A673 (cell line): ENCODE measurements around the gene ANKRD40. TPM values are rescaled to one million over a fixed set of nuclear protein-coding genes. Genes with fewer than 3 reads are reported as not detected.

Experiments
- BruUV-seq: library from RNA; stranded (reverse); fragments of 400-500 nt; replicated peaks from 2 replicates; lab custom pipeline; 2021; lab: Mats Ljungman, UMichigan
- CTCF ChIA-PET: fragments of 300-600 bp; sonication (Branson Sonifier 250); formaldehyde crosslinking; loops from one replicate; lab custom pipeline; 2022; ENCODE audit warnings: antibody characterized with exemption; lab: Charles Lee
- POLR2A ChIA-PET: fragments of 300-600 bp; sonication (Branson Sonifier 250); formaldehyde crosslinking; loops from one replicate; lab custom pipeline; 2022; ENCODE audit warnings: antibody characterized with exemption; ENCODE audit not compliant: low non-redundant PET; lab: Charles Lee
- DNase-seq: peaks from one replicate; pipeline ENCODE4 v3.0.0-alpha.2; 2015; ENCODE audit warnings: low spot score
- H3K27ac ChIP-seq: fragments of 200-600 bp; sonication (generic); 2 replicates; pipeline ENCODE4 v1.5.1; 2016; ENCODE audit warnings: mixed run types, low read depth, mild to moderate bottlenecking, mixed read lengths, antibody characterized with exemption, low read length; ENCODE audit not compliant: poor library complexity, severe bottlenecking
- H3K27me3 ChIP-seq: fragments of 200-600 bp; sonication (generic); replicated peaks from 2 replicates; pipeline ENCODE4 v1.6.1; 2017; ENCODE audit warnings: mixed run types, low read depth, mild to moderate bottlenecking, mixed read lengths, antibody characterized with exemption, low read length; ENCODE audit not compliant: insufficient read depth, poor library complexity
- H3K36me3 ChIP-seq: fragments of 200-600 bp; sonication (generic); 2 replicates; pipeline ENCODE4 v1.6.1; 2016; ENCODE audit warnings: mixed run types, mild to moderate bottlenecking, mixed read lengths, antibody characterized with exemption, low read length; ENCODE audit not compliant: insufficient read depth, poor library complexity, severe bottlenecking
- H3K4me1 ChIP-seq: fragments of 200-600 bp; sonication (generic); 2 replicates; pipeline ENCODE4 v1.6.1; 2017; ENCODE audit warnings: mixed run types, mild to moderate bottlenecking, mixed read lengths, antibody characterized with exemption, low read length; ENCODE audit not compliant: insufficient read depth, poor library complexity, severe bottlenecking
- H3K4me3 ChIP-seq: fragments of 200-600 bp; sonication (generic); 2 replicates; pipeline ENCODE4 v1.5.1; 2016; ENCODE audit warnings: low read depth, mixed run types, mild to moderate bottlenecking, mixed read lengths, low read length; ENCODE audit not compliant: poor library complexity, severe bottlenecking
- H3K9me3 ChIP-seq: fragments of 200-600 bp; sonication (generic); 2 replicates; pipeline ENCODE4 v1.6.1; 2016; ENCODE audit warnings: mixed run types, low read depth, mild to moderate bottlenecking, mixed read lengths, antibody characterized with exemption, low read length; ENCODE audit not compliant: poor library complexity, severe bottlenecking
- EZH2 ChIP-seq: fragments of 200-600 bp; sonication (generic); IDR thresholded peaks from 2 replicates; pipeline ENCODE4 v1.6.1; 2017; ENCODE audit warnings: borderline replicate concordance, low read depth, mild to moderate bottlenecking, mixed read lengths, antibody characterized with exemption, low read length; ENCODE audit not compliant: poor library complexity, severe bottlenecking
- intact Hi-C: fragments of 100-400 bp; cut with micrococcal nuclease; formaldehyde crosslinking; loops from one replicate; pipeline ENCODE4 v1.10.0; 2022; ENCODE audit not compliant: unreplicated experiment
- total RNA-seq: library from RNA; stranded (reverse); gene quantifications from 2 replicates; pipeline ENCODE4 v1.2.3, GENCODE V29; 2021
- TF ChIP-seq, protein P1 (sequence below): fragments of 300-800, 200-600 bp; sonication (generic); conservative IDR thresholded peaks from 2 replicates; pipeline ENCODE4 v1.5.1; 2017; ENCODE audit warnings: low read depth, mild to moderate bottlenecking, antibody characterized with exemption, low read length, moderate library complexity, mixed read lengths

The ANKRD40 gene
- total RNA-seq, 1 experiment from 2014 or later, result 54.2 TPM

DNA sequence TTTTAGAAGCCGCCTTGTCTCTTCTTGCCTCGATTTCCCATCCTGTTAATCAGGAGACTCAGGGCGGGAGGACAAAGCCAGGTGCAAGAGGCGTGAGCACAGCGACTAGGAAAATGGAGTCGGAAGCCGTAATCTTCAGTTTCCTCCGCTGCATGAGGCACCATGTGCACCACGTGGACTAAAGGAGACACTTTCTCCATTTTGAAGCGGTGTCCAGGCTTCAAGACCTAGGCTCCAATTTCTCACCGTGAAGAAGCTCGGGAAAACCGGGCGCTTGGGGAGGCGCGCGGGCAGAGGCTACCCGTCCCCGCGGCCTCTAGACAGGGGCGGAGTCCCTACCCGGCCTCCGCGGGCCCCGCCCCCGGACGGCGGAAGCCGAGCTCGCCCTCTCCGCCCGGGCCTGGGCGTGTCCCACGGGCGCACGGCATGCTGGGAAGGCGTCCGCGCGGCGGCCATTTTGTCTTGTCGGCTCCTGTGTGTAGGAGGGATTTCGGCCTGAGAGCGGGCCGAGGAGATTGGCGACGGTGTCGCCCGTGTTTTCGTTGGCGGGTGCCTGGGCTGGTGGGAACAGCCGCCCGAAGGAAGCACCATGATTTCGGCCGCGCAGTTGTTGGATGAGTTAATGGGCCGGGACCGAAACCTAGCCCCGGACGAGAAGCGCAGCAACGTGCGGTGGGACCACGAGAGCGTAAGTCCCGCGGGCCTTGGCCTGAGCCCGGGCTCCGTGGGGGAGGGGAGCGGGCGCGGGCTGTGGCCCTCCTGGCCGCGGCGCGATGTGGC, 11.6 kb upstream of the ANKRD40 start, which contains the start of gene LUC7L3:
Gene LUC7L3 (plus strand): TSS at position 460 of the 780 bp plus-strand sequence. CDS start 130 bp downstream, at position 590.
- H3K36me3 ChIP-seq, result no peaks in the 10 kb centered on the region
- peaks cover 22% of the 10 kb centered on the region for H3K4me1 ChIP-seq
- no peaks in the 10 kb centered on the region for H3K9me3 ChIP-seq
- DNase-seq, result peak; percentile 98
- no peaks in the 10 kb centered on the region for H3K27me3 ChIP-seq
- TF ChIP-seq, protein P1, sequence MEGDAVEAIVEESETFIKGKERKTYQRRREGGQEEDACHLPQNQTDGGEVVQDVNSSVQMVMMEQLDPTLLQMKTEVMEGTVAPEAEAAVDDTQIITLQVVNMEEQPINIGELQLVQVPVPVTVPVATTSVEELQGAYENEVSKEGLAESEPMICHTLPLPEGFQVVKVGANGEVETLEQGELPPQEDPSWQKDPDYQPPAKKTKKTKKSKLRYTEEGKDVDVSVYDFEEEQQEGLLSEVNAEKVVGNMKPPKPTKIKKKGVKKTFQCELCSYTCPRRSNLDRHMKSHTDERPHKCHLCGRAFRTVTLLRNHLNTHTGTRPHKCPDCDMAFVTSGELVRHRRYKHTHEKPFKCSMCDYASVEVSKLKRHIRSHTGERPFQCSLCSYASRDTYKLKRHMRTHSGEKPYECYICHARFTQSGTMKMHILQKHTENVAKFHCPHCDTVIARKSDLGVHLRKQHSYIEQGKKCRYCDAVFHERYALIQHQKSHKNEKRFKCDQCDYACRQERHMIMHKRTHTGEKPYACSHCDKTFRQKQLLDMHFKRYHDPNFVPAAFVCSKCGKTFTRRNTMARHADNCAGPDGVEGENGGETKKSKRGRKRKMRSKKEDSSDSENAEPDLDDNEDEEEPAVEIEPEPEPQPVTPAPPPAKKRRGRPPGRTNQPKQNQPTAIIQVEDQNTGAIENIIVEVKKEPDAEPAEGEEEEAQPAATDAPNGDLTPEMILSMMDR, result no peak
- no peak for TF ChIP-seq EZH2
- CTCF ChIA-PET, result no interaction called here
- intact Hi-C loops, result loop anchor here (10.0 kb wide), 1 partner anchor 435 kb away; the partner anchor contains the start of gene NME1
- peak within 1 kb of the TSS; percentile 83 for H3K4me3 ChIP-seq
- TSS peak; percentile 98 for BruUV-seq
- H3K27ac ChIP-seq, result peak within 1 kb of the TSS; percentile 98
- POLR2A ChIA-PET, result interaction anchor here (0.6 to 1.0 kb wide), 2 partner anchors 11 to 318 kb away, joined by 3 to 4 read pairs; no protein-coding TSS in a partner anchor

DNA sequence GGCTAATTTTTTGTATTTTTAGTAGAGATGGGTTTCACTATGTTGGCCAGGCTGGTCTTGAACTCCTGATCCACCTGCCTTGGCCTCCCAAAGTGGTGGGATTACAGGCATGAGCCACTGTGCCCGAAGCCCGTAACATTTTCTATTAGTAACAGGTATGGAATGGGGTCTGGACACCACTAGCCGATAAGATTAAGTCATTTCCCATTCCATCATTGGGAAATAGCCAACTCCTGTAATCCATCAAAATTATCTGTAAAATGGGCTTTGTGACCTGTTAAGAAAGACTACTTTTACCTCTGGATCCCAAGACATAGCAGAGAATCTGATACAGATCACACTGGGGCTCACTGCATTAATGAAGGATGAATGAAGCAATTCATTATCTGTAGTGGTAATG, 7.8 kb upstream of the ANKRD40 start:
- DNase-seq, result no peak
- no peak overlapping the region for H3K4me3 ChIP-seq
- TF ChIP-seq, protein P1, result no peak
- TF ChIP-seq EZH2, result no peak
- intact Hi-C loops, result loop anchor here (10.0 kb wide), 1 partner anchor 439 kb away; the partner anchor contains the start of gene NME1
- CTCF ChIA-PET, result no interaction called here
- no peaks in the 10 kb centered on the region for H3K27me3 ChIP-seq
- no peaks in the 10 kb centered on the region for H3K36me3 ChIP-seq
- POLR2A ChIA-PET, result no interaction called here
- no peaks in the 10 kb centered on the region for H3K4me1 ChIP-seq
- no peak overlapping the region for H3K27ac ChIP-seq
- no TSS peak for BruUV-seq
- H3K9me3 ChIP-seq, result no peaks in the 10 kb centered on the region

DNA sequence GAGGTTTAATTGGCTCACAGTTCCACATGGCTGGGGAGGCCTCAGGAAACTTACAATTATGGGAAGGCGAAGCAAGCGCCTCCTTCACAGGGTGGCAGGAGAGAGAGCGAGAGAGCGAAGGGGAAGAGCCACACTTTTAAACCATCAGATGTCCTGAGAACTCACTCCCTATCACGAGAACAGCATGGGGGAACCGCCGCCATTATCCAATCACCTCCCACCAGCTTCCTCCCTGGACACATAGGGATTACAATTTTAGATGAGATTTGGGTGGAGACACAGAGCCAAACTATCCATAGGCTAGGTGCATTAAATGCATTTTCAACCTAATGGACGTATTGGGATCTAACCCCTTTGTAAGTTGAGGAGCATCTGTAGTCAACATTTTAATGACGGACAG, 4.9 kb upstream of the ANKRD40 start:
- intact Hi-C loops, result loop anchor here (10.0 kb wide), 1 partner anchor 442 kb away; the partner anchor contains the start of gene NME1
- Histone ChIP-seq H3K27me3 (no peaks in the 10 kb centered on the region), H3K4me3 (no peak overlapping the region), H3K4me1 (peaks cover 6% of the 10 kb centered on the region), H3K27ac (no peak overlapping the region), H3K9me3 (no peaks in the 10 kb centered on the region), H3K36me3 (no peaks in the 10 kb centered on the region)
- CTCF ChIA-PET, result no interaction called here
- BruUV-seq, result no TSS peak
- POLR2A ChIA-PET, result interaction anchor here (0.5 to 0.8 kb wide), 2 partner anchors 12 to 13 kb away, joined by 3 to 6 read pairs; no protein-coding TSS in a partner anchor
- TF ChIP-seq EZH2, result no peak
- DNase-seq, result no peak
